D341Med (cell line): Measurements from ENCODE around the gene KRT16.
"Not testable (repeated sequence)": the region's sequence is repeated elsewhere in the genome, so short reads cannot be mapped to it uniquely, and the experiment has no call there.

Experiments
- DNase-seq: peaks from one replicate; pipeline ENCODE4 v3.0.0; 2012; ENCODE audit warnings: low spot score

Gene KRT16

DNA sequence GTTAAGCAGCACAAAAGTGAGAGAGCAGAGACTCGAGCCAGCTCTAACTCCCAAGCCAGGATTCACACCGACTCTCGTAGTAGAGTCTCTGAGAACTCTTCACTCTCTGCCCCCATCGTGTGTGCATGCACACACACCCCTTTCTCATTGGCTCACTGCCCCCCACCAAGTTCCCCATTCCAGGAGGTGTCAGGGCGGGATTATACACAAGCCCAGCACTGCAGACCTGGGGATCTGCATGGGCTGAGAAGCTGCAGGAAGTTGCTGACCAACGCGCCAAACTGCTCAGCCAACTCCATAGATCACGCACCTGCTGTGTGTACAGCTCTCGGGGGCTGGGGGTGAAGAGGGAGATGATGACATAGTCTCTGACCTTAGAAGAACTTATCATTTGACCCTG is 2.2 kb upstream of the KRT16 start:
- not testable (repeated sequence) for DNase-seq

DNA sequence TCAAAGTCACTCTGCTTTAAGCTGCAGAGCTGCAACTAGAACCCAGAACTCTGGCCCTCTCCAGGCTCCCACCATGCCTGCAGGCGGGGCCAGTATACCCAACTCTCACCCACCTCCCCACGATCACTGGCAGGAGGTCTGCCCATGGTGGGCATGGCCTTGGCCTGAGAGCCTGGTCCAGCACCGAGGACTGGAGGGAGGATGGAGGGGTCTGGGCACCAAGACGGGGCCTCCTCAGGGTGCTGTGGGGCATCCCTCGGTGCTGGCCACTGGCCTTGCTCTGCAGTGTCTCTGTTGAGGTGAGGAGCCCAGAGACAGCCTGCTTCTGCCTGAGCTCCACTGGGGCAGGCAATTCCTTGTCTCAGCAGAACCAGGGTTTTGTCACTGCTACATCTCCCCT is 1.5 kb upstream of the KRT16 start:
- DNase-seq = no peak

DNA sequence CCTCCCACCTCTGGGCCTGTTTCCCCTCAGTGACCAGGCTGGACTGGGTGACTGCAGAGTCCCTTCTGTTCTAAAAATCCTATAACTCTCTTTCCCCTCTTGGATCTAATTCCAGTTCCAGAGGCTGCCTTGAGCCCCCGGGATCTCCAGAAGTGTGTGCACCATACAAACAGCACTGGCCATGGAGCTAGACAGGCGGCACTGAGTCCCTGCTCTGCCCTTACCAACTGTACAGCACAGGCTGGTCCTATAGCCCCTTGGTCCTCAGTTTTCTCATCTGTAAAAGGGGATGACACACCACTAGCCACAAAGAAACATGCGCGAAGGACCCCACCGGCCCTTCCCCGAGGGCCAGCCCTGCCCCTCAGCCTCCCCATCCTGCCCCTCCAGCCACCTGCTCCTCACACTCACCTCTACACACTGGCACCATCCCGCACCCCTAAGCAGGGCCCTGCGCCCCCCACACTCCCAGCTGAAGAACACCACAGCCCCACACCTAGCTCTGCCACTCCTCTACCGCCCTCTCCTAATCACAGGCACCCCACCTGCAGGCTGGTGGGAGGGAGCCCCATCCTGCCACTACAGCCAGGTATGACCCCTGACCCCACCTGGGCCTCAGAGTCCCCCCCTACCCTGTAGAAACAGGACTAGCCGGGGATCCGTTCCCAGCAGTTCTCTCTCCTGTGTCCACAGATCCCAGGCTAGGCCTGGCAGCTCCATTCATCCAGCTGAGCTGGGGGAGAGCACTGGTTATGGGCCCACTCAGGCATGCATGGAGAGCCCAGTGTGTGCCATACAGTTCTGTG is 913 bp upstream of the KRT16 start:
- DNase-seq = no peak

DNA sequence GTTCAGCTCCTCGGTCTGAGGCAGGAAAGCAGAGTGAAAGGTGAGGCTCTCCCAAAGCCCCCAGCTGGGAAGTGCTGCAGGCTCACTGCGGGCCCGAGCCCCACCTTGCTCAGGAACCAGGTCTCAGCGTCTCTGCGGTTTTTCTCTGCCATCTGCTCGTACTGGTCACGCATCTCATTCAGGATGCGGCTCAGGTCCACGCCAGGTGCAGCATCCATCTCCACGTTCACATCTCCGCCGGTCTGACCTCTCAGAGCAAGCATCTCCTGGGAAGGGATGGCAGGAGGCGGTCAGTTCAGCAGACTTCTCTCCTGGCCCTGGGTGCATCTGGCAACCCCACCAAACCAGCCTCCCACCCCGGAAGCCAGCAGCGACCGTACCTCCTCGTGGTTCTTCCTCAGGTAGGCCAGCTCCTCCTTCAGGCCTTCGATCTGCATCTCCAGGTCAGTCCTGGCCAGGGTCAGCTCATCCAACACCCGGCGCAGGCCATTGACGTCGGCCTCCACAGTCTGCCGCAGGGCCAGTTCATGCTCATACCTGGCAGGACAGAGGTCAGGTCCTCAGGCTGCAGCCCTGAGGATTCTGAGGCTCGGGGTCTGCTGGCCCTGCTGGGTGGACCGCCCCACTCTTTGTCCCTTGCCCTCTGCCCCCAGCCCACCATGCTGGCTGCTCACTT is 1.5 kb downstream of the KRT16 start:
- DNase-seq = no peak

DNA sequence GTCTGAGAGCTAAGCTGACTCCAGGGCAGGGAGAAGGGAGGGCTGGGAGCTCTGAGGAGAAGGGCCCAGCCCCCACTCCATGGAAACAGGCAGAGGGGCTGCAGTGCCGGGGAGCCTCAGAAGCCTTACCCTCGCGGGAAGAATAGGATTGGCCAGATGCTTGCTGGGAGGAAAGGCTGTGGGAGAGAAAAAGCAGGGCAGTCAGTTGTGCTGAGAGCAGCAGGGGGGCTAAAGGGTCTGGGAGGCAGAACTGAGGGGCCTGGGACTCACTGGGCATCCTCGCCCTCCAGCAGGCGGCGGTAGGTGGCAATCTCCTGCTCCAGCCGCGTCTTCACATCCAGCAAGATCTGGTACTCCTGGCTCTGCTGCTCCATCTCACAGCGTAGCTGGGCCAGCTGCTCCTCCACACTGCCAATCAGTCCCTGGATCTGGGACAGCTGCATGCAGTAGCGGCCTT is 2.5 kb downstream of the KRT16 start:
- not testable (repeated sequence) for DNase-seq

DNA sequence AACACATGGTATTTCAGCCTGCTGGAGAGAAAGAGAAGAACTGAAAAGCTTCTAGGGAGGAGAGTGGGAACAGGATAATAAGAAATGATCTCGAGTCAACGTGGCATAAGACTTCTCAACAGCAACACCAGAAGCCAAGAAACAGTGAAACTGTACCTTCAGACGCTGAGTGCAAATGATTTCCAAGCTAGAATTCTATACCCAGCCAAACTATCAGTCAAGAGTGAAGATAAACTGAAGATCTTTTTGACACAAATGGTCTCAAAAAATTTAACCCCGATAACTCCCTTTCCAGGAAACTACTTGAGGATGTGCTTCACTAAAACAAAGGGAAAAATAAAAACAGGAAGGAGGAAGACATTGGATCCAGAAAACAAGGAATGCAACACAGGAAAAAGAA is 5.6 kb downstream of the KRT16 start:
- not testable (repeated sequence) for DNase-seq

DNA sequence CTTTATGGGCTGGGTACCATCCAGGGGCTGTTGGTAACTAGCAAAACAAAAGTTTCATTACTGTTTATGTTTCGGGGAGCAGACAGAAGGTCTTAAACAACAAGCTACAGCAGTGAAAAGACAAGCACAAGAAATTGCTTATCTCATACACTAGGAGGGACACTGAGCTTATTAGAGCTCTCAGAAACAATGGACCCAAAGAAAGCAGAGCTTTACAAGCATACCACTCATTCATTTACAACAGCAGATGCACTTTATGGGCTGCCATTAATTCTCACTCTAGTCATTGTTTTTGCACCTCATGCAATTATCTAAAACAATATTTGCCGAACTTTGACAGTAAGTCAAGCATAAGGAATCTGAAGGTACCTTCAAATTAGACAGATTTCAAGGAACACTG is 10.0 kb downstream of the KRT16 start:
- no peak for DNase-seq

DNA sequence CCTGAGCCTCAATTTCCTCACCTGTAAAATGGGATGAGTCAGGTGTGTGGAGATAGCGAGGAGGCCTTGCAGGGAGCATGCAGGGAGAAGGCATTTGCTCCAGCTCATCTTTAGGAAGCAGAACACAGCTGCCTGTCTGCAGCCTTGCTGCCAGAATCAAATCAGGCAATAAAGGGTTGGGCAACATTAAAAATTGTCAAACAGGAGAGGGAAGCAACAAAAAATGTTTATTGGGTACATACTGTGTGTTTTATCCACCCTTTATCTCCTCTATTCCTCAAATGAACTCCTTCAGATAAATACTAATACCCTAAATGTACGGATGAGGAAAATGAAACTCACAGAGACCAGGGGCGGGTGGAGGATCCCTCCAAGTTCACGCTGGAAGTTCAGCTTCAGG is 12.2 kb downstream of the KRT16 start:
- DNase-seq = no peak

DNA sequence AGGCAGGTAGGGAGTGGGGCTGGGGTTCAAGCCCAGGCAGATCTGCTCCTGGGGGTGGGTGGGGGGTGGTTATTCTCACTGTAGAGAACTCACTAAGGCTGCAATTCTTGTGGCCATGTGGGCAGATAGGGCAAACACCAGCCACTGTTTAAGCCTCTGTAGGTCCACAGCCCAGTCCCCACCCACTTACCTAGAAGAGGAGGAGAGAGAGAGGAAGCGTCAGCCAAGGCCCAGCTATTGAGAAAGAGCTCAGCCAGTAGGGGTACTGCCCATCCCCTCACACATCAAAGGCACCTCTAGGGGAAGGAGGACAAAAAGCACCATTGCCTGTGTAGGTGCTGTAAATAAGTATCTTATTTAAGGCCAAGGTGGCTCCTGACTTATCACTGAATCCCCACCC is 12.9 kb downstream of the KRT16 start:
- no peak for DNase-seq

DNA sequence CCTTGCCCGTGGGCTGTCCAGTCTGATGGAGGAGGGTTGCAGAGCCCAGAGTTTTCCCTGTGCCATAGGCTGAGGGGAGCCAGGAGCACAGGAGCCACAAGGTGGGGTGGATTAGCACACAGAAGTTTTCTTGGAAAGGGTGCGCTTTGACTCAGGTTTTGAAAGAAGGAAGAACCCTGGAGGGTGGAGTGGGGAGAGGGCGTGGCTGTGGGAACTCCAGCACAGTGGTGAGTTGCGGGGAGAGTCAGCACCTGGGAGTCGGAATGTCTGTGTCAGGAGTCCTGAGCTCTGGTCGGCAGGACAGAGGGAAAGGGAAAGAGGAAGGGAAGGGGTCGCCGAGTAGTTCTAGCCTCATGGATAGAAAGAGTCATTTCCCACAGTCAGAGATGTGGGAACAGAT is 17.0 kb downstream of the KRT16 start:
- DNase-seq = no peak

DNA sequence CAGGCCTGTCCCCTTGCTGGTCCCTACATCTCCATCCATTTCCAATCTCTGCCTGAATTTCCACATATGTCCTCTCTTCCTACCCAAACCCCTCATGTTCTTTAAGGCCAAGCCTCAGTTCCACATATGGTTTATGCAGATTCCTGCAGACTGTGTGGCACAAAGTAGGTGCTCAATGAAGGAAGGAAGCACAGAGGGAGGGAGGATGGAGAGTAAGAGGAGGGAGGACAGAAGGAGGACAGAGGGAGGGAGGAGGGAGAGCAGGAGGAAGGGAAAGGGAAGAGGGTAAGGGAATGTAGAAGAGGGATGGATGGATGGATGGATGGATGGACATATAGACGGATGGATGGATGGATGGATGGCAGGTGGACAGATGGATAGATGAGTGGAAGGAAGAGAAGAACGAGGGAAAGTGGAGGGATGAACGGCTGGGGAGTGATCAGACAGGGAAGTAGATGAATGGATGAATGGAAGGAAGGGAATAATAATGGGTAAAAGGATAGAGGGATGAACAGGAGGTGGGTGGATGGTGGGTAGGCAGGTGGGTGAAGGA is 18.1 kb downstream of the KRT16 start:
- DNase-seq = no peak

DNA sequence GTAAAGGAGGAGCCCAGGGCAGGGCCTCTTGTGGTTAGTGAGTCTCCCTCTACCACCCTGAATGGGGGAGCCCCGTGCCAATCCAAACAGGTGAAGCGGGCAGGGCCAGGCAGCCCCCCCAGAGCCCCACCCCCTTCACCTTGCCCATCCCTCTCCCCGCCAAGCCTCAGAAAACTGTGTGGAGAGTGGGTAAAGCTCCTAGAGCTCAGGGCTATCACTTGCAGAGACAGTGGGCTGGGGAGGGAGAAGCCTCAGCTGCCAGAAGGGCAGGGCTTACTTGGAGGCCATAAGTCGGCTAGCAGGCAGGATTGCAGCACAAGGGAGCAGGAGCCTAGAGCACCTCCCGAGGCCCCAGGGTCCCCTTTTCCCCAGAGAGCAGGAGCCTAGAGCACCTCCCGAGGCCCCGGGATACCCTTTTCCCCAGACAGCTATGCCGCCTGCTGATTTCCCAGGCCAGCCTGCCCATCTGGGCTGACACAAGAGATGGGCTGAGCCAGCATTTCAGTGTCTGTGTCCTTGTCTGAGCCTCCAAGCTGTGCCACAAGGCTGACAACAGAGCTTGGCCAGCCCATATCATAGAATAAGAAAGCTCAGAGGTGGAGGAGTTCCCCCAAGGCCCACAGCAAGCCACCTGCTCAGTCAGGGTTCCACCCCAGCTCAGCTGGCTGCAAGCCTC is 19.1 kb downstream of the KRT16 start:
- no peak for DNase-seq

DNA sequence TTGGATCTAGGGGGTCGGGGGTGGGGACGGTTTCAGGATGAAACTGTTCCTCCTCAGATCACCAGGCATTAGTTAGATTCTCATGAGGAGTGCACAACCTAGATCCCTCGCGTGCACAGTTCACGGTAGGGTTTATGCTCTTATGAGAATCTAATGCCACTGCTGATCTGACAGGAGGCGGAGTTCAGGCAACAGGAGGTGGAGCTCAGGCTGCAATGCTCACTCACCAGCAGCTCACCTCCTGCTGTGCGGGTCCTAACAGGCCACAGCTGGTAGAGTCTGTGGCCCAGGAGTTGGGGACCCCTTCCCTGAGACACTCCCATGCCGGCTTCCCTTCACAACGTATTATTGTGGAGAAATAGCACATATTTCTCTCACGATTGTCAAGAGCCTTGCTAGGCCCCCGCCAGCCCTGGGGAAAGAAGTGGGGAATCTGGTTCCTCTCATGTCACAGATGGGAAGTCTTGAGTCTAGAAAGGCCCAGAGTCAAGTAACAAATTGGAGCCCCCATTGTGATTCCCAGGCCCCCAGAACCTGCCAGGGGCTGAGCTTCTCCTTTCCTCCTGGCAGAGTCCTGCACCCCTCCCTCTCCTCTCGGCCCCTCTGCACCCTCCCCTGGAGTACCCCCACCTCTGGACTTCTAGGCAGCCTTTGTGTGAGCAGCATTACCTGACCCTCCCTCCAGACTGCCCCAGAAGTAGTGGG is 19.8 kb downstream of the KRT16 start:
- DNase-seq = no peak

DNA sequence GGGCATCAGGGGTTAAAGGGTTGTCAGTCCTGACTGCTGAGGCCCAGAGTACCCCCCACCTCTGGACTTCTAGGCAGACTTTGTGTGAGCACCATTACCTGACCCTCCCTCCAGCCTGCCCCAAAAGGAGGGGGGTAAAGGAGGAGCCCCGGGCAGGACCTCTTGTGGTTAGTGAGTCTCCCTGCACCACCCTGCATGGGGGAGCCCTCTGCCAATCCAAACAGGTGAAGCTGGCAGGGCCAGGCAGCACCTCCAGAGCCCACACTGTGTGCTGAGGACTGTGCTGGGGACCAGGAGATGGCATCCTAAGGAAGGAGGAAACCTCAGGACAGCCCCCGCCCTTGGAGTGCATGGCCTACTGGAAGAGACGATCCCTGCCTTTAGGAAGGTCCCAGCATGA is 23.3 kb downstream of the KRT16 start:
- no peak for DNase-seq

DNA sequence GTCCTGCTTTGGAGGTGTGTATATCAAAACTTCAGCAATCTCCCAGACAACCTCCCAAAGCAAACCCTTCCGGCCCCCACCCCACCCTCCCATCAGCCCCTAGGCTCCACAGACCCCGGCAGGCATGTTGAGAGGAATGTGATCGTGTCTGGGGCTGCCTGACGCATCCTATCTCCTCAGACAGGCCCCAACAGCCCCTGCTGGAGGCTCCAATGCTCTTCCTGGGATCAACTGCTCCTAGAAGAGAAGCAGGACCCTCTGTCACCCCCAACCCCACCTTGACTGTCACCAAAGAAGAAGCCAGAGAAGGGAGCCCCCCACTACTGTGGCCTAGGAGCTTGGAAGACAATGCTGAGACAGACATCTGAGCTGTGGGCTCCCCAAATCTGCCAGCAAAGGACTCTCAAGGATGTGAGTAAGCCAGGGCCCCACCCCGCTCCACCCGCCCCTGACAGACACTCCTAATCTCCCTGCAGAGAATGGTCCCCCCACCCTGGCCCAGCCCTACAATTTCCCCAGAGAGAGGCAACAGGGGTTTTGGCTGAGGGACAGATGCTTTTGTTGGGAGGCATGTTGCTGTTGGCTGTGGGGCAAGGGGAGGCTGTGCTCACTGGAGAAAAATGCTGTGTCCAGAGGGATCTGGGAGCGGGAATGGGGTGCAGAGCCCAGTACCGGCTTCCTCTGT is 24.3 kb downstream of the KRT16 start:
- no peak for DNase-seq

DNA sequence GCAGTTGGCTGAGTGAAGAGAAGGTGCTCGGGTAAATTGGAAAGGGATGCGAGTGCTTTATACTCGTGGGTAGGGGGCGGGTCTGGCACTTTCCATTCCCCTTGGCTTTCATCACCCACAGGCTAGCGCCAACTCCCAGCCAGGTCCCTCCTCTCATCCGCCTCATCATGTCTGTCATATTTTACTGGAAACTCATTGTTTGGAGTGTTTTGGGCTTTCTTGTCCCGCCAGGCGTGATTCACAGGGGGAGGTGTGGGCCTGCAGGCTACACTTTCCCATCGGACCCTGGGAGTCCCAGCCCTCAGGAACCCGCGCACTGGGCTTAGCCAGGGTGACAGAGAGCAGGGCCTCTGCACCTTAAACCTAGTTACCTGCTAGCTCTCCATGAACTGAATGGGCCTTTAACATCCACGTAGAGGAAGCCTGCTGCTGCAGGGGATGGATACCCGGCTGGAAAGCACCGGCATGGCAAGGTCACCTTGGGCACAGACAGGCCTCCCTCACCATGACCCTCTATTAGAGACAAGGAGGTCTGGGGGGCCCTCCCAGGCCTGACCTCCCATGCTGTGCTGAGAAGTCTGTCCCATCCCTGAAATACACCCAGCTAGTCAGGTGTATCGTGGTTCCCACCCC is 25.6 kb downstream of the KRT16 start, which contains the start of gene KRT14:
KRT14 (minus strand) TSS at position 33 of the 633 bp plus-strand sequence. CDS start 61 bp downstream, outside the sequence.
- no peak for DNase-seq

DNA sequence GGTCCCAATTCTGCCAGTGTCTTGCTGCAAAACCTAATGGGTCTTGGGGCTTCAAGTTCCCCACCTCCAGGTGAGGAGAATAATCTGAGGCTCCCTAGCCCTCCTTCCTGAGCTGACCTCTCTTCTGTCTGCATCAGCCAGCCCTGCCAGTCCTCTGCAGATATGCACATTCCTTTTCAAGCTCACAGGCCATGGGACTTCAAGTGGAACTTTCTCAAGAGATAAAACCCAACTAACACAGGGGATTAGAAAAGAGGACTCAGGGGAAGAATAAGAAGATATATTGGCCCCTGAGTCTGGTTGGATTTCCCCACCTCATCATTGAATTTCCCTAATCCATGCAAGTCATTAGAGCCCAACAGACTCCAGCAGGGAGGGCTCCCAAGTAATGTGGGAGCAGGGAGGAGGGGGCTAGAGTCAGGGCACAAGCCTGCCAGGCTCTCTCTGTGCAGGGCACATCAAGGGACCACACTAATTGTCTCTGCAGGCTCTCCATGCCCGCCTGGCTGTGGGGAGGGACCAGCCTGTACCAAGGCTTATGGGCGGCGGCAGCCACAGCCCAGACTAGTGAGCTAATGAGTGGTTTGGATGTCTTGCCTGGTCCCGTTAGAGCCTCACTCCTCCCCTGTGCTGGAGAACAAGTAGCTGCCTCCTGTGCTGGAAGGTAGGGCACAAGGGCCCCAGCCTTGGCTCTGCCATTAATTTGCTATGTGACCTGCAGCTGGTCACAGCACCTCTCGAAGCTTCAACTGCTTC is 27.1 kb downstream of the KRT16 start:
- DNase-seq = no peak

DNA sequence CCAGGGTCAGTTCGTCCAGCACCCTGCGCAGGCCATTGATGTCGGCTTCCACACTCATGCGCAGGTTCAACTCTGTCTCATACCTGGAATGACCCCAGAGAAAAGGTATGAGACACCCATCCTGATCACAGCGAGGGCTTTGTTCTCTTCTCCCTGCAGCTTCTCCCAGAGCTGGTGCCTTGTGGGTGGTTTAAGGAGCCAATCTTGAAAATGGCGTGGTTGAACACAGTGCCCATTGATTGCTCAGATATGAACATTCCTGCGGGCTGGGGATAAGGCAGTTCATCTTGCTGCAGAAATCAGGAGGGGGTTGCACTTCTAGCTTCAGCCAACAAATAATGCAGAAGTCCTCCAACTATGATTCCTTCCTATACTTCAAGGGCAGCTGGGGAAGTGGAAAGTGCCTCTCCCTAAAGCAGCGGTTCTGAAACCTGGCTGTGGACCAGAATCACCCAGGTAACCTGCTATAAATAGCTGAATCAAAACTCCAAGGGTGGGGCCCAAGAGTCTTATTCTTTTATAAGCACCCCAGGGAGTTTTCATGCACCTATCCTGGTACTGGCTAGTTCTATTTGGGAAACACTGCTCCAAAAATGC is 28.1 kb downstream of the KRT16 start:
- not testable (repeated sequence) for DNase-seq
